RWPE1 (cell line): ENCODE results near the gene CGB8.

Source experiments
- CTCF ChIA-PET: fragments of 350-600 bp; sonication (Branson Sonifier 250); formaldehyde crosslinking; extraction: SDS; loops from one replicate; lab custom pipeline; 2021; lab: Yijun Ruan, JAX
- POLR2A ChIA-PET: fragments of 400-600 bp; formaldehyde crosslinking; extraction: SDS; loops from one replicate; lab custom pipeline; 2020; ENCODE audit warnings: antibody characterized with exemption; ENCODE audit not compliant: low non-redundant PET; lab: Yijun Ruan, JAX
- DNase-seq: peaks from one replicate; pipeline ENCODE4 v3.0.0; 2012; ENCODE audit warnings: low spot score
- H3K27ac ChIP-seq: fragments of 450-650 bp; 2 replicates; pipeline ENCODE4 v1.5.1; 2017
- TF ChIP-seq, protein P1 (sequence below): fragments of 450-650 bp; conservative IDR thresholded peaks from 2 replicates; pipeline ENCODE4 v1.5.1; 2017; ENCODE audit warnings: low read depth, mild to moderate bottlenecking

Gene CGB8

DNA sequence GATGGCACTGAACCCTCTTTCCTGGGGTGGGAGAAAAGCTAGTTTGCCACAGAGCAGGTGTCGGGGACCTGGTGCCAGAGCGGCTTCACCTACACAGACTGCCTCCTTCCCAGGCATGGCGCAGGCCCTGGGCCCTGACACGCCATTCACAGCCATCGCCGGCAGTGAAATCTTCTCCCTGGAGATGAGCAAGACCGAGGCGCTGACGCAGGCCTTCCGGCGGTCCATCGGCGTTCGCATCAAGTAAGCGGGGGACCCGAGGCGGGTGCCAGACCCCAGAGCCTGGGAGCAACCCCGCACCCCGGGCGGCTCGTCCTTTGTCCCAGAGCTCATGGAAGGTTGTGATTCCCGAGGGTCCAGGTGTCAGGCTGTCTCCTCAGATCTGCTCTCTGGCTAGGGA is 42.0 kb downstream of the CGB8 start:
- ChIA-PET CTCF (interaction anchor here (1.1 kb wide), 1 partner anchor 14 kb away, joined by 4 read pairs; the partner anchor contains the start of genes GYS1 and RUVBL2), POLR2A (no interaction called here)
- 0 out of 2 replicates have a peak overlapping the region, but pooled peaks have one; percentile 12 for H3K27ac ChIP-seq
- TF ChIP-seq, protein P1, sequence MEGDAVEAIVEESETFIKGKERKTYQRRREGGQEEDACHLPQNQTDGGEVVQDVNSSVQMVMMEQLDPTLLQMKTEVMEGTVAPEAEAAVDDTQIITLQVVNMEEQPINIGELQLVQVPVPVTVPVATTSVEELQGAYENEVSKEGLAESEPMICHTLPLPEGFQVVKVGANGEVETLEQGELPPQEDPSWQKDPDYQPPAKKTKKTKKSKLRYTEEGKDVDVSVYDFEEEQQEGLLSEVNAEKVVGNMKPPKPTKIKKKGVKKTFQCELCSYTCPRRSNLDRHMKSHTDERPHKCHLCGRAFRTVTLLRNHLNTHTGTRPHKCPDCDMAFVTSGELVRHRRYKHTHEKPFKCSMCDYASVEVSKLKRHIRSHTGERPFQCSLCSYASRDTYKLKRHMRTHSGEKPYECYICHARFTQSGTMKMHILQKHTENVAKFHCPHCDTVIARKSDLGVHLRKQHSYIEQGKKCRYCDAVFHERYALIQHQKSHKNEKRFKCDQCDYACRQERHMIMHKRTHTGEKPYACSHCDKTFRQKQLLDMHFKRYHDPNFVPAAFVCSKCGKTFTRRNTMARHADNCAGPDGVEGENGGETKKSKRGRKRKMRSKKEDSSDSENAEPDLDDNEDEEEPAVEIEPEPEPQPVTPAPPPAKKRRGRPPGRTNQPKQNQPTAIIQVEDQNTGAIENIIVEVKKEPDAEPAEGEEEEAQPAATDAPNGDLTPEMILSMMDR, result no peak
- no peak for DNase-seq

DNA sequence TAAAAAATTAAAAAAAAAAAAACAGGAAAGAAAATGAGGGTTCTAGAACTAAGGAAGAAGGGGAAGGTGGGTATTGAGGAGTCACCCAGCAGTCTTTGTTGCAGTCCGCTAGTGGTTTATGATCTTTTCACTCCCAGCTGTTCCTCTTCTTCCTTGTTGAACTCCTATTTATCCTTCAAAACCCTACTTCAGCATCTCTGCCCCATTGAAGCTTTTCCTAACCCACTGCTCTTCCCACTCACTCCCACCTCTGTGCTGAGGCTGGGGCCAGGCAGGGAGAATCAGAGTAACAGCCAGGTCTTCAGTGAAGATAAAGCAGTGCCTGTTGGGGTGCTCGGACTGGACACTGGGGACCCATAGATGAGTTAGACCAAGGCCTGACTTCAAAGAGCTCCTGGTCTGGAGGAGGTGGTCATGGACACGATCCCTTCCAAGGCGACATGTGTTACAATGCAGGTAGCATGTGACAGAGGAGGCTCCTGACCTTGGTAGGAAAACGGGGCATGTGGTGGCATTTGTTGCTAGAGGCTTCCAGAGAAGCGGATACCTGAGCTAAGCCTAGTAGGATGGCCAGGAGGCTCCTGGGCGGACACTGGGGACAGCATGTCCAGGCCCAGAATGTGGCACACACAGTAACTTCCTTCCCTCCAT is 43.8 kb downstream of the CGB8 start:
- DNase-seq, result no peak
- ChIA-PET POLR2A (no interaction called here), CTCF (no interaction called here)
- TF ChIP-seq, protein P1, result no peak
- H3K27ac ChIP-seq, result peak overlapping the region; percentile 12; the same call in 1 of the 2 replicates

DNA sequence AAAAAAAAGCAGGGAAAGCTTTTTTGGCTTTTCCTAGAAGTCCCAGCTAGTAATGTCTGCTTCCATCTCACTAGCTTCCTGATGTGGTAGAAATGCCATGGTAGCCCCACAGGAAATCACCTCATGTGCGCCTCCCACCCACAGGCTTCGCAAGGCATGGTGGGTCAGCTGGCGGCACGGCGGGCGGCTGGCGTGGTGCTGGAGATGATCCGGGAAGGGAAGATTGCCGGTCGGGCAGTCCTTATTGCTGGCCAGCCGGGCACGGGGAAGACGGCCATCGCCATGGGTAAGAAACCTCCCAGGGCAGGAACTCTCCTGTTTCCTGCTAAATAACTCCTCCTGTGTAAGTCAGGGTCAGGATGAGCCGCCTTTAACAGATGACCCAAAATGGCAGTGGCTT is 44.8 kb downstream of the CGB8 start:
- POLR2A ChIA-PET, result no interaction called here
- H3K27ac ChIP-seq, result no peak overlapping the region
- TF ChIP-seq, protein P1, result no peak
- DNase-seq, result no peak
- CTCF ChIA-PET, result no interaction called here

DNA sequence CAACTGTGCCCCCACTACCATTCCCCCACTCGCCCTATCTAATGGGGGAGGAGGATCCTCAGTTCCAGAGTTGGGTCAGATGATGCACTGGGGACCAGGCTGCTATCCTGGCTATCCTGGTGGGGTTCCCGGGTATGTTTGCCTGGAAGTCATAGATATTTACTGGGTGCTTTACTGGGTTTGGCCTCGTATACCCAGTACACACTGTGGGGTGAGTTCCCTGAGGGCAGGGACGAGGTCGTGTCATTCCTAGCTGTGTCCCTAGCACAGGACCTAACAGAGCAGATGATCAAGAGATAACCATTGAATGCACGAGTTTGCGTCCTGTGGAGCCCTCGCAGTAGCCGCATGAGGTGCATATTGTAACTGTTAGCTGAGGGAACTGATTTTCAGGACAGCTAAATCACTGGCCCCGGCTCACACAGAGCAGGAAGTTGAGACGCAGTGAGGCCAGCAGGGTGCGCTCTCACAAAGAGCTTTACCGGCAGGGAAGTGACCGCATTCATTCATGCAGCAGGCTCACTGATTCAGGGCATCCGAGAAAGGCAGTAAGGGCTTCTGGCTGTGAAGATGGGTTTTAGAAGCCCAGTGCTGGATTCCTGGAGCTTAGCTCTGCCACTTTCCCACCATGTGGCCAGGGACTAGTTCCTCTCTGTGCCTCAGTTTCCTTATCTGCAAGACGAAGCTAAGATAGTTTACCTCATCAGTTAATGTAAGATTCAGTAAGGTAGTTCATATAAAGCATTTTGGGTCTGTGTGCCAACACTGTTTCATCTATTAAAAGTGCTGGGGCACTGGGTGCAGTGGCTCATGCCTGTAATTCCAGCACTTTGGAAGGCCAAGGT is 49.2 kb downstream of the CGB8 start:
- ChIA-PET POLR2A (interaction anchor here (0.6 kb wide), 1 partner anchor 637 kb away, joined by 3 read pairs; no protein-coding TSS in a partner anchor), CTCF (interaction anchor here (0.5 to 1.7 kb wide), 6 partner anchors 8 to 234 kb away, joined by 3 to 10 read pairs (median 3); no protein-coding TSS in a partner anchor)
- peak overlapping the region; percentile 42 for H3K27ac ChIP-seq
- TF ChIP-seq, protein P1, result peak; percentile 65
- no peak for DNase-seq

DNA sequence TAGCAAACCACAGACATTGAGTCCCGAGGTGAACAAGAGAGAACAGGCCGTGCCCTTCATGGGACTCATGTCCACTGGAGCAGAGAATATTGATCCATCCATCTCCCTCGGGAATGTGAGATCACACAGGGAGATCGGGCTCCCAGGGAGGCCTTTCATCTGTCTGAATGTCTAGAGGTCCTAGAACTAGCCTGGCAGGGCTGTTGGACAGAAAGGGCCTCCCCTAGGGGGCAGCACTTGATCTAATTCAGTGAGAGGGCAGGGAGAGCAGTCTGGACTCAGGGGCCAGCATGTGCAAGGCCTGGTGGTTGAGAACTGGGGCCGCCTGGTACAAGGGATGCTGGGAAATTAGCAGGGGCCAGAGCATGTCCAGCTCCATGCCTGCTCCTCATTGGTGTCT is 50.9 kb downstream of the CGB8 start:
- TF ChIP-seq, protein P1, result 0 out of 2 replicates have a peak, but pooled peaks have one; percentile 38
- DNase-seq, result no peak
- peak overlapping the region; percentile 42 for H3K27ac ChIP-seq
- ChIA-PET POLR2A (no interaction called here), CTCF (interaction anchor here (0.6 to 0.8 kb wide), 4 partner anchors 11 to 296 kb away, joined by 3 to 4 read pairs (median 3); no protein-coding TSS in a partner anchor)
